Stimulated activated naive CD8-positive, alpha-beta T cell treated with anti-CD3 and anti-CD28 coated beads, Interleukin-15, amount 100 ng/mL, for 72 hours (primary cell): ENCODE results near the gene LGR6.
"Not testable (repeated sequence)": the region's sequence is repeated elsewhere in the genome, so short reads cannot be mapped to it uniquely, and the experiment has no call there.

ENCODE experiments used
- ATAC-seq: fragments of 150-1000 bp; cut with Tn5 transposase; 2 replicates; pipeline ENCODE4 v1.10.0; 2021; ENCODE audit warnings: mild to moderate bottlenecking, moderate library complexity
- DNase-seq, 2 donors: peaks; one replicate each; pipeline ENCODE4 v3.0.0; 2021 to 2022
- H3K27ac Mint-ChIP-seq, 2 donors: one replicate each; pipeline ENCODE4 v1.8.0; 2022; ENCODE audit warnings: mild to moderate bottlenecking in 2 of 2, mixed read lengths in 2 of 2, moderate library complexity in 2 of 2
- H3K27me3 Mint-ChIP-seq: one replicate; pipeline ENCODE4 v1.8.0; 2022; ENCODE audit warnings: mixed read lengths
- H3K4me1 Mint-ChIP-seq: one replicate; pipeline ENCODE4 v1.8.0; 2022; ENCODE audit warnings: mild to moderate bottlenecking, mixed read lengths
- H3K4me3 Mint-ChIP-seq, 2 donors: one replicate each; pipeline ENCODE4 v1.8.0; 2022; ENCODE audit warnings: mild to moderate bottlenecking in 2 of 2, mixed read lengths in 2 of 2, moderate library complexity in 1 of 2
- H3K9me3 Mint-ChIP-seq, 2 donors: one replicate each; pipeline ENCODE4 v1.8.0; 2022; ENCODE audit warnings: mixed read lengths in 2 of 2

The LGR6 gene

GRCh38 chr1:202333861-202334260 is 140.3 kb downstream of the LGR6 start:
- no peaks in the 10 kb centered on the region for H3K9me3 Mint-ChIP-seq
- DNase-seq: no peak
- H3K4me3 Mint-ChIP-seq: no peak overlapping the region
- no peak overlapping the region for H3K27ac Mint-ChIP-seq
- ATAC-seq: no peak
- no peaks in the 10 kb centered on the region for H3K4me1 Mint-ChIP-seq
- no peaks in the 10 kb centered on the region for H3K27me3 Mint-ChIP-seq

GRCh38 chr1:202343652-202344349 is 150.2 kb downstream of the LGR6 start:
- ATAC-seq (no peak), DNase-seq (no peak)
- Mint-ChIP-seq H3K9me3 (no peaks in the 10 kb centered on the region), H3K4me3 (peak overlapping the region; percentile 69 to 74), H3K4me1 (peaks cover 41% of the 10 kb centered on the region), H3K27ac (peak overlapping the region in 1 of 2 donors; percentile 84), H3K27me3 (no peaks in the 10 kb centered on the region)

DNA sequence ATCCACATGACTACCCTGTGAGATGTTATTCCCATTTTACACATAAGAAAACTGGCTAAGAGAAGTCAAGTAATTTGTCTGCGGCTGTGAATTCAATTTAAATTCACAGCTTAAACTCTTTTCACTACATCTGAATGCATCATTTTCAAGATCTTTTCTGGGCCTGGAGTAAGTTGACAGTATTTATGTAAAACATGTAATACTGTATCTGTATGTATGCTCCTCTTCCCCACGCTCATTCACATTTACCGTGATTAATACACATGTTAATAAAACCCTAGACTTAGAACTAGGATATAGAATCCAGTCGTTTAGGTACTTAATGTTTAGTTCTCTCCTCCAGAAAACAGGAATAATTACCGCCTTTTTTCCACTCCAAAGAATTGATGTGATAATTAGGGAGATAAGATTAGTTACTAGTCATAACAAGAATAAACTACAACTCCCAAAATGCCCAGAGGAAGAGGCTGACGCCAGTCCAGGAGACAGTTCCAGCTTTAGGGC is 154.5 kb downstream of the LGR6 start:
- no peak for ATAC-seq
- peaks cover 37% of the 10 kb centered on the region for H3K4me1 Mint-ChIP-seq

GRCh38 chr1:202348509-202349205 is 155.1 kb downstream of the LGR6 start, which contains the start of gene PPP1R12B:
Gene PPP1R12B, plus strand, starts transcription at chr1:202348699. Its CDS starts 153 bp downstream, at chr1:202348852.
- Mint-ChIP-seq H3K27ac (peak within 1 kb of the TSS; percentile 95 to 99), H3K4me1 (peaks cover 39% of the 10 kb centered on the region), H3K9me3 (no peaks in the 10 kb centered on the region), H3K4me3 (peak within 1 kb of the TSS; percentile 95 to 99), H3K27me3 (no peaks in the 10 kb centered on the region)
- ATAC-seq (peak; percentile 99), DNase-seq (peak; percentile 93 to 97)

More for the DNA sequence above, 154.5 kb downstream of the LGR6 start:
- DNase-seq: no peak
- H3K4me3 Mint-ChIP-seq: peak overlapping the region; percentile 95 to 99
- H3K27me3 Mint-ChIP-seq: no peaks in the 10 kb centered on the region
- H3K9me3 Mint-ChIP-seq: no peaks in the 10 kb centered on the region
- H3K27ac Mint-ChIP-seq: peak overlapping the region; percentile 95 to 99

GRCh38 chr1:202349206-202349928 is 155.8 kb downstream of the LGR6 start:
- Mint-ChIP-seq H3K4me3 (peak overlapping the region; percentile 95 to 99), H3K4me1 (peaks cover 38% of the 10 kb centered on the region), H3K27ac (peak overlapping the region; percentile 95 to 99), H3K9me3 (no peaks in the 10 kb centered on the region), H3K27me3 (no peaks in the 10 kb centered on the region)
- DNase-seq: no peak
- ATAC-seq: no peak

GRCh38 chr1:202351725-202352124 is 158.1 kb downstream of the LGR6 start:
- no peak for DNase-seq
- no peak for ATAC-seq
- Mint-ChIP-seq H3K9me3 (no peaks in the 10 kb centered on the region), H3K4me3 (no peak overlapping the region), H3K4me1 (peaks cover 38% of the 10 kb centered on the region), H3K27me3 (no peaks in the 10 kb centered on the region), H3K27ac (no peak overlapping the region)

GRCh38 chr1:202352583-202353197 is 159.1 kb downstream of the LGR6 start:
- H3K27ac Mint-ChIP-seq, H3K4me3 Mint-ChIP-seq, H3K27me3 Mint-ChIP-seq, DNase-seq, ATAC-seq, H3K9me3 Mint-ChIP-seq: not testable (repeated sequence)
- H3K4me1 Mint-ChIP-seq: peaks cover 34% of the 10 kb centered on the region

DNA sequence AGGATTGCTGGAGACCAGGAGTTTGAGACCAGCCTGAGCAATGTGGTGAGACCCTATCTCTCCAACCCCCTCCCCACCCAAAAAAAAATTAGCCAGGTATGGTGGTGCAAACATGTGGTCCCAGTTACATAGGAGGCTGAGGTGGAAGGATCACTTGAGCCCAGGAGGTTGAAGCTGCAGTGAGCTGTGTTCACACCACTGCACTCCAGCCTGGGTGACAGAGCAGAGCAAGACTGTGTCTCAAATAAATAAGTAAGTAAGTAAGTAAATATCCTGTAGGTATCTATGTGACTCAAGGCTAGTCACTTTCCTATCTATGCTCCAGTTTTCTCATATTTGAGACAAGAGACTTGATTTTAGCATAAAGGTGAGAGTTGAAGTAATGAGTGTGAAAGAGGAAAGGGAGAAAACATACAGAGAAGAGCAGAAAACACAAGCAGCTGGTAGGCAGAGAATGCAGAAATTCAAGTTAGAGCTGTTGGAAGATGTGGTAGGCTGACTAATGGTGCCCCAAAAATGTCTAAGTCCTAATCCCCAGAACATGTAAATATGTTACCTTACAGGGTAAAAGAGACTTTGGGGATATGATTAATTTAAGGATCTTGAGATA is 162.4 kb downstream of the LGR6 start:
- no peak for DNase-seq
- no peak for ATAC-seq
- no peaks in the 10 kb centered on the region for H3K27me3 Mint-ChIP-seq
- H3K4me3 Mint-ChIP-seq: no peak overlapping the region
- no peaks in the 10 kb centered on the region for H3K9me3 Mint-ChIP-seq
- peaks cover 12% of the 10 kb centered on the region for H3K4me1 Mint-ChIP-seq
- no peak overlapping the region for H3K27ac Mint-ChIP-seq

- no peak for ATAC-seq
- Mint-ChIP-seq H3K4me1 (peaks cover 12% of the 10 kb centered on the region), H3K4me3 (no peak overlapping the region), H3K9me3 (no peaks in the 10 kb centered on the region), H3K27ac (no peak overlapping the region), H3K27me3 (no peaks in the 10 kb centered on the region)
- DNase-seq: no peak
Observed at GRCh38 chr1:202357506-202357905, 163.9 kb downstream of the LGR6 start.

DNA sequence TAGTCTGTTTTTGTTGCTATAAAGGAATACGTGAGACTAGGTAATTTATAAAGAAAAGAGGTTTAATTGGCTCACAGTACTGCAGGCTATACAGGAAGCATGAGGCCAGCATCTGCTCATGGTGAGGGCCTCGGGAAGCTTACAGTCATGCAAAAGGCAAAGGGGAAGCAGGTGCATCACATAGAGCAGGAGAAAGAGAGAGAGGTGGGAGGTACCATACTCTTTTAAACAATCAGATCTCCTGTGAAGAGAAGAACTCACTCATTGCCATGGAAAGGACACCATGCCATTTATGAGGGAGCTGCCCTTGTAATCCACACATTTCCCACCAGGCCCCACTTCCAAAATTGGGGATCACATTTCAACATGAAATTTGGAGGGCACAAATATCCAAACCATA is 167.6 kb downstream of the LGR6 start:
- Mint-ChIP-seq H3K4me1 (no peaks in the 10 kb centered on the region), H3K27ac (no peak overlapping the region)
- ATAC-seq: no peak

GRCh38 chr1:202361701-202362100 is 168.1 kb downstream of the LGR6 start:
- ATAC-seq: no peak
- Mint-ChIP-seq H3K27me3 (no peaks in the 10 kb centered on the region), H3K4me3 (no peak overlapping the region), H3K9me3 (no peaks in the 10 kb centered on the region), H3K27ac (no peak overlapping the region), H3K4me1 (no peaks in the 10 kb centered on the region)
- no peak for DNase-seq

More for the DNA sequence above, 167.6 kb downstream of the LGR6 start:
- no peaks in the 10 kb centered on the region for H3K27me3 Mint-ChIP-seq
- no peak overlapping the region for H3K4me3 Mint-ChIP-seq
- no peak for DNase-seq
- no peaks in the 10 kb centered on the region for H3K9me3 Mint-ChIP-seq

DNA sequence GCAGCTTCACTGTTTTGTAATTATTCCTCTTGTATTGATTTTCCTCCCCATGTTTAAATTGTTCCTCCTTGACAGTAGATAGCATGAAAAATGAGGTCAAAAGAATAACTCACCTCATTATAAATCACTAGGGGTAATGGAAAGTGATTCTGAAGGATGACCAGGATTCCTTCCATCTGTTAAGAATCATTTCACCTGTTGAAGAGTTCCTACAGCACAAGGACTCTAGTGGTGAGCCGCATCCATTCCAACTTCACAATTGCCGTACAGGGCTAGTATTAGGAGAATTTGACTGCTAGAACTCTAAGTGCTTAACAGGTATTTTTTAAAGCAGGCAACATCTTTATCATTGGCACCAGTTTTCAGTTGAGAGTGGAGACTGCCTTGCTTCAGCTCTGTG is 168.6 kb downstream of the LGR6 start:
- ATAC-seq (no peak), DNase-seq (no peak)
- Mint-ChIP-seq H3K27ac (no peak overlapping the region), H3K4me1 (no peaks in the 10 kb centered on the region), H3K4me3 (no peak overlapping the region), H3K9me3 (no peaks in the 10 kb centered on the region), H3K27me3 (no peaks in the 10 kb centered on the region)

GRCh38 chr1:202365092-202365815 is 171.7 kb downstream of the LGR6 start:
- H3K4me1 Mint-ChIP-seq: no peaks in the 10 kb centered on the region
- H3K4me3 Mint-ChIP-seq: no peak overlapping the region
- ATAC-seq (no peak), DNase-seq (no peak)
- peak overlapping the region in 1 of 2 donors; percentile 6 for H3K27ac Mint-ChIP-seq
- H3K27me3 Mint-ChIP-seq: no peaks in the 10 kb centered on the region
- no peaks in the 10 kb centered on the region for H3K9me3 Mint-ChIP-seq

GRCh38 chr1:202367271-202367670 is 173.7 kb downstream of the LGR6 start:
- Mint-ChIP-seq H3K27ac (no peak overlapping the region), H3K27me3 (no peaks in the 10 kb centered on the region)

More at GRCh38 chr1:202367271-202367670, 173.7 kb downstream of the LGR6 start:
- no peak for DNase-seq
- Mint-ChIP-seq H3K4me1 (no peaks in the 10 kb centered on the region), H3K4me3 (no peak overlapping the region), H3K9me3 (no peaks in the 10 kb centered on the region)
- no peak for ATAC-seq
